ENCODE data around the gene TECR.

Gene TECR

DNA sequence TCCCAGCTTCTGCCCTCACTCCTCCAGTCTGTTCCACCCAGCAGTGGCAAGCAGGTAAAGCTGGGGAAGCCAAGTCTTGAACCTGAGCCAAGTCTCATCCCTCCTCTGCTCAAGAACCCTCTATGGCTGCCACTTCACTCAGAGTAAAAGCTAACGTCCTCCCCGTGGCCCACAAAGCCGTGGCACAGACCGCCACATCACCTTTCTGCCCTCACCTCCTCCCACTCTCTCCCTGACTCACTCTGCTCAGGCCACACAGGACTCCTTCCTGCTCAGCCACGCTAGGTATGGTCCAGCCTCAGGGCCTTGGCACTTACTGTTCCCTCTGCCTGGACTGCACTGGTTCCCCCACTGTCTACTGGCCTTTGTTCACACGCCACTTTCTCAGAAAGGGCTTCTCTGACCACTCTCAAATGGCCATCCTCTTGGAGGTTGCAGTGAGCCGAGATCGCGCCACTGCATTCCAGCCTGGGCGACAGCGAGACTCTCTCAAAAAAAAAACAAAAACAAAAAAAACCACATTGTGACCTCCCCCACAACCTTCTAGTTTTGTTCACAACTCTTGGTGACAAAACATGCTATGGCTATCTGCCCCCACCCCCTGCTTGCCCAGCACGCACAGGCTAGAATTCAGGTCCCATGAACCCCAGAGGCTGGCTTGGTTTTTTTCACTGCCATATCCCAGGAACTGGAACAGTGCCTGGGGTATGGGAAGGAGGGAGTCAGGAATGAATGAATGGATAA is 26.7 kb downstream of the TECR start:
- peak overlapping the region; percentile 35 for H3K27ac ChIP-seq
- in situ Hi-C loops (cut with HindIII; ENCODE audit: low pct_ligation_motif_present, low sequenced_read_pairs): no loop called here
- TF ChIP-seq, protein P1, sequence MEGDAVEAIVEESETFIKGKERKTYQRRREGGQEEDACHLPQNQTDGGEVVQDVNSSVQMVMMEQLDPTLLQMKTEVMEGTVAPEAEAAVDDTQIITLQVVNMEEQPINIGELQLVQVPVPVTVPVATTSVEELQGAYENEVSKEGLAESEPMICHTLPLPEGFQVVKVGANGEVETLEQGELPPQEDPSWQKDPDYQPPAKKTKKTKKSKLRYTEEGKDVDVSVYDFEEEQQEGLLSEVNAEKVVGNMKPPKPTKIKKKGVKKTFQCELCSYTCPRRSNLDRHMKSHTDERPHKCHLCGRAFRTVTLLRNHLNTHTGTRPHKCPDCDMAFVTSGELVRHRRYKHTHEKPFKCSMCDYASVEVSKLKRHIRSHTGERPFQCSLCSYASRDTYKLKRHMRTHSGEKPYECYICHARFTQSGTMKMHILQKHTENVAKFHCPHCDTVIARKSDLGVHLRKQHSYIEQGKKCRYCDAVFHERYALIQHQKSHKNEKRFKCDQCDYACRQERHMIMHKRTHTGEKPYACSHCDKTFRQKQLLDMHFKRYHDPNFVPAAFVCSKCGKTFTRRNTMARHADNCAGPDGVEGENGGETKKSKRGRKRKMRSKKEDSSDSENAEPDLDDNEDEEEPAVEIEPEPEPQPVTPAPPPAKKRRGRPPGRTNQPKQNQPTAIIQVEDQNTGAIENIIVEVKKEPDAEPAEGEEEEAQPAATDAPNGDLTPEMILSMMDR (IDR thresholded peaks at IDR 0.05; ENCODE audit: low read depth, low read length, missing control alignments): no peak
- DNase-seq: peak; percentile 65
- no peaks in the 10 kb centered on the region for H3K27me3 ChIP-seq (replicated peaks)
- no peaks in the 10 kb centered on the region for H3K36me3 ChIP-seq (replicated peaks)
- peak overlapping the region; percentile 17 for H3K4me3 ChIP-seq (ENCODE audit: low read depth, low read length)

DNA sequence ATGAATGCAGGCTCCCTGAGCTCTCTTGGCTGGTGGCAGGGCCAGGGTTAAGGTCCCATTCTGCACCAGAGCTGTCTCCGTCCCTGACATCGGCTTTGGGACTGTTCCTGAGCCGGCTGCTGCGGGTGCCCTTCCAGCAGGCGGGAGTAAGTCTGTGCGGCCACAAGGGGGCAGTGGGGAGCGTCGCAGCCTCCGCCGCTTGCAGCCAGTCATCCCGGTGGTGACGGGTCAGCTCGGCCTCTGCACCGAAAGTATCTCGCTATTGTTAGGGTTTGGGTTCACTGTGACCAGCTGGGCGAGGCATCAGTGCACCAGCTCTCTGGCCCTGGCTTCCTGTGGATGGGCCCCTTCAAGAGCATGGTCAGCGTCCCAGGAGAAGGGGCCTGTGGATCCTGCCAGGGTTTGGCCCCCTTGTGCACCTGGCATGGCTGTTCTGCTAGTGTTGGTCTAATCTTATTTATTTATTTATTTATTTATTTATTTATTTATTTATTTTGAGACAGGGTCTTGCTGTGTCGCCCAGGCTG is 27.3 kb downstream of the TECR start:
- Histone ChIP-seq H3K4me3 (ENCODE audit: low read depth, low read length) (peak overlapping the region; percentile 24), H3K27ac (peak overlapping the region; percentile 35), H3K36me3 (replicated peaks) (no peaks in the 10 kb centered on the region), H3K27me3 (replicated peaks) (no peaks in the 10 kb centered on the region)
- peak; percentile 70 for DNase-seq
- in situ Hi-C loops (cut with HindIII; ENCODE audit: low pct_ligation_motif_present, low sequenced_read_pairs): no loop called here
- TF ChIP-seq, protein P1 (IDR thresholded peaks at IDR 0.05; ENCODE audit: low read depth, low read length, missing control alignments): peak; percentile 99

DNA sequence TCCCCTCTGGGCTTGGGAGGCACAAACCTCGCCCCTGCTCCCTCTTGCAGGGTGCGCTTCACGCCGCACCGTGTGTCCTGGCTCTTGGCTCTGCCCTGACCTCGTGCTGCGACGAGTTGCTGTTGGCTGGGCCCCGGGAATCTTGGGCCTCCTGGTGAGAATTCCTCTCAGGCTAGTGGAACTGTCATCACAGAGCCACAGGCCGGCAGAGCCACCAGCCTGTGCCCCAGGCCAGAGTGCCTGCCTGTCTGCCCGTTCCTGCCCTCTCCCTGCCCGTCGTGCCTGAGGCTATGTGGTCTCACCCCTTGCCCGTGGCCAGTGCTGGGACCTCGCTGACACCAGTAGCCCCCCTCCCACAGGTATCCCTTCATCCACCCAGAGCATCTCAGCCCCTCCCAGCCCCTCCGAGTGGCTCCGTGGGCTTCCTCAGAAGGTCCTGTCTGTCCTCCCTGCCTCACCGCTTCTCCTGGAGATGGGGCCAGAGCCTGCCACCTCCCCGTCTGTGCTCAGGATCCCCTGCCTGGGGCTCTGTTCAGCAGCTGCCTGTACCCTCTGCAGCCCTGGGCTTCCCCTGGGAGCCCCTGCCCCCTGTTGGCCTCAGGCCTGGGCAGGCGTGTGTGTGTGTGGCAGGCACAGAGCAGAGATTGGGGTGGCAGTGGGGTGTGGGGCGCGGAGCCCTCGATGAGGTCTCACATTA is 29.1 kb downstream of the TECR start:
- no peaks in the 10 kb centered on the region for H3K36me3 ChIP-seq (replicated peaks)
- TF ChIP-seq, protein P1 (IDR thresholded peaks at IDR 0.05; ENCODE audit: low read depth, low read length, missing control alignments): no peak
- in situ Hi-C loops (cut with HindIII; ENCODE audit: low pct_ligation_motif_present, low sequenced_read_pairs): no loop called here
- no peaks in the 10 kb centered on the region for H3K27me3 ChIP-seq (replicated peaks)
- no peak overlapping the region for H3K27ac ChIP-seq
- no peak overlapping the region for H3K4me3 ChIP-seq (ENCODE audit: low read depth, low read length)
- DNase-seq: no peak

DNA sequence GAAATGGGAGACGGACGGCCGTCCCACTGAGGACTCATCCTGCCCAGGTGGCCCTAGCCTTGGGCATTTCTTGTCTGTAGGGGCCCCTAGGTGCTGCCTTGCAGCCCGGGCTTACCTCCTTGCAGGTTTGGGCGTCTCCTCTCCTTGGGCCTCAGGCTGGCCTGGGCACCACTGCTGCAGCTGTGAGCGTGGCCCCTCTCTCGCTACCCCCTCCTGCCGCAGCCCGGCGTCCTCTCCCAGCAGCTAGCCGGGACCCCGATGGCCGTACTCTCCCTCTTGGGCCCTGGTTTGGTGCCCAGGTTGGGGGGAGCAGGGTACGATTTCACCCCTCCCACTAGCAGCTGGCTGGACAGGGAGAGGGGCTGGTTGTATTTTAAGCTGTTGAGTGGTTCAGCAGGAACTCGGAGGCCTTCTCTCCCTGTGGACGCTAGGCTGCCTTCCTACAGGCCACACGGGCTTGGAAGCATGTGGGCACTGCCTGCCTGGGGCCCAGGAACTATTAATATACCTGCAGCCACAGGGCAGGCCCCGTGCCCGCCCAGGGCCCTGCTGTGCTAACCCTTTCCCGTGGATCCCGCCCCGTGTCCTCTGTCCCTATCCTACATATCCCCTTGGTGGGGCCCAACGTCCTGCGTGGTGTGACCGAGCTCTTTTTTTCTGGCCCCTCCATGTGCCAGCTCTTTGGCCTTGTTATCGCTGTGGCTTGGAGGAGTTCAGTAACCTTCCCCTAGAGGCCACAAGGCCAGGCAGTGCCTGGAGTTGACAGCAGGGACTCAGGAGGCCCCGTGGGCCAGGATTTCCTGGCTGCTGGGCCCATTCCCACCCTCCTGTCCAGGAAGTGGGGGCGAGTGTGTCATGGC is 30.8 kb downstream of the TECR start:
- in situ Hi-C loops (cut with HindIII; ENCODE audit: low pct_ligation_motif_present, low sequenced_read_pairs): no loop called here

DNA sequence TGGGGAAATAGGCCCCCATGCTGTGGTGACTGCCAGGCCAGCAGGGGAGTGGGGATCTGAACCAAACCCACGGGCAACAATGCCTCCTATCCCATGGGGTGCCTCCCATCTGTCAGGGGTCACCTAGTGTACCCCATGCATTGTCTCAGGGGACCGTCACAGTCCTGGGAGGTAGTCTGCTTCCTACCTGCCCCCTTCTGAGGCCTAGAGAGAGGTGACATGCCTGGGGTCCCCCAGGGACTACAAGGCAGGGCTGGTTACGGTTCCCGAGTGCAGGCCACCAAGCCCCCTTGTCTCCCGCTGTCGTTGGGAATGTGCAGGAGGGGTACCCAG is 31.3 kb downstream of the TECR start:
- in situ Hi-C loops (cut with HindIII; ENCODE audit: low pct_ligation_motif_present, low sequenced_read_pairs): no loop called here
- H3K4me3 ChIP-seq (ENCODE audit: low read depth, low read length): no peak overlapping the region
- TF ChIP-seq, protein P1 (IDR thresholded peaks at IDR 0.05; ENCODE audit: low read depth, low read length, missing control alignments): no peak
- H3K27me3 ChIP-seq (replicated peaks): no peaks in the 10 kb centered on the region
- H3K27ac ChIP-seq: no peak overlapping the region
- peaks cover 13% of the 10 kb centered on the region for H3K36me3 ChIP-seq (replicated peaks)
- no peak for DNase-seq

More for the DNA sequence above, 30.8 kb downstream of the TECR start:
- DNase-seq: no peak
- Histone ChIP-seq H3K27ac (no peak overlapping the region), H3K4me3 (ENCODE audit: low read depth, low read length) (no peak overlapping the region), H3K36me3 (replicated peaks) (peaks cover 8% of the 10 kb centered on the region), H3K27me3 (replicated peaks) (no peaks in the 10 kb centered on the region)
- TF ChIP-seq, protein P1 (IDR thresholded peaks at IDR 0.05; ENCODE audit: low read depth, low read length, missing control alignments): no peak
